ENCODE measurements around the gene ENO2.

Gene ENO2

DNA sequence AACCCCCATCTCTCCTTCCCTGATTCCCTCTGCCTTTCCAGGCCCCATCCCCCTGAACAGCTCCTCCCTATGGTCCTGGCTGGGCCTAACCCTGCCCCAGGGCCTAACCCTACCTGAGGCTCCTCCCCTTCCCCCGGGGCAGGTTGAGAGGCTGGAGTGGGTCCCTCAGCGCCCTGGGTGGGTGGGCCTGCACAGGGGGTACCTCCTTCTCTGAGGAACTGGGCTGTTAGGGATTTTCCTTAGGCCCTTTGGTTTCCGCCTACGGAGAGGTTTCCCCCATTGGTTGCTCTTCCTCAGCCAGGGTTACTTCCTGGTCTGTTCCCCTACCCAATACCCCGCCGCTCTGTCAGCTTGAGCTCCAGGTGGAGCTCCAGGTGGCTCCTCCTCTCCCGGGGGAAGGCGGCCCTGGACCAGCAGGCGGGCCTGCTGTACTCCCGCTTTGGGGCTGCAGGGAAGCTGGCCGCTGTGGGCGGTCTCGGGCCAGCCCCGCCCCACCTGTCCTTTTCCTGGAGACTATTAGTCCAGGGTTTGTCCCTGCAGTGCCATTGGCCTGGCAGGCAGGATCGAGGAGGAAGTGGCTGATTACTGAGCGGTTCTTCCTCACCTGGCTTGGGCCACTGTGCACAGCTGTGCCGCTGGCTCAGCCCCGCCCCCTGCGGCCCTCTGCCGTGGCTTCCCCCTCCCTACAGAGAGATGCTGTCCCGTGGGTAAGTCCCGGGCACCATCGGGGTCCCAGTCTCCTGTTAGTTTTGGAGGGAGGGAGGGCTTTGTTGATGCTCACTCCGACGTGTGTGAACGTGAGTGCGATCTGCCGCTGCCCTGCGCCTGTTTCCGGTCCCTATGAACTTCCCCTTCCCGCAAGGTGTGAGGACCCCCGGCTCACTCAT lies 31.9 kb downstream of the ENO2 start:
- TF ChIP-seq SPI1 (IDR thresholded peaks at IDR 0.05; ENCODE audit: borderline replicate concordance, low read depth) (peak; percentile 76), POLR2AphosphoS5 (IDR thresholded peaks at IDR 0.05; ENCODE audit: low read depth) (peak; percentile 31; the same call in 1 of the 2 replicates), GABPA (IDR thresholded peaks at IDR 0.05; ENCODE audit: low read depth) (no peak)
- peak; percentile 86 to 90 for DNase-seq (ENCODE audit: low read depth in 1 of 2, low spot score in 1 of 2)
- H3K4me3 ChIP-seq (replicated peaks; ENCODE audit: insufficient read depth, low read length), result peak overlapping the region; percentile 32
- no peaks in the 10 kb centered on the region for H3K27me3 ChIP-seq (ENCODE audit: insufficient read depth, poor library complexity, severe bottlenecking)
- H3K27ac ChIP-seq (replicated peaks), result peak overlapping the region; percentile 64

- DNase-seq (ENCODE audit: low read depth in 1 of 2, low spot score in 1 of 2), result no peak
- peak overlapping the region; percentile 64 for H3K27ac ChIP-seq (replicated peaks)
- H3K4me3 ChIP-seq (replicated peaks; ENCODE audit: insufficient read depth, low read length), result peak overlapping the region; percentile 32
- no peak for TF ChIP-seq REST (IDR thresholded peaks at IDR 0.05; ENCODE audit: insufficient replicate concordance, low read depth)
- TF ChIP-seq SPI1 (IDR thresholded peaks at IDR 0.05; ENCODE audit: borderline replicate concordance, low read depth), result no peak
- TF ChIP-seq POLR2AphosphoS5 (IDR thresholded peaks at IDR 0.05; ENCODE audit: low read depth), result no peak
- TF ChIP-seq GABPA (IDR thresholded peaks at IDR 0.05; ENCODE audit: low read depth), result no peak
- TF ChIP-seq, protein P1, sequence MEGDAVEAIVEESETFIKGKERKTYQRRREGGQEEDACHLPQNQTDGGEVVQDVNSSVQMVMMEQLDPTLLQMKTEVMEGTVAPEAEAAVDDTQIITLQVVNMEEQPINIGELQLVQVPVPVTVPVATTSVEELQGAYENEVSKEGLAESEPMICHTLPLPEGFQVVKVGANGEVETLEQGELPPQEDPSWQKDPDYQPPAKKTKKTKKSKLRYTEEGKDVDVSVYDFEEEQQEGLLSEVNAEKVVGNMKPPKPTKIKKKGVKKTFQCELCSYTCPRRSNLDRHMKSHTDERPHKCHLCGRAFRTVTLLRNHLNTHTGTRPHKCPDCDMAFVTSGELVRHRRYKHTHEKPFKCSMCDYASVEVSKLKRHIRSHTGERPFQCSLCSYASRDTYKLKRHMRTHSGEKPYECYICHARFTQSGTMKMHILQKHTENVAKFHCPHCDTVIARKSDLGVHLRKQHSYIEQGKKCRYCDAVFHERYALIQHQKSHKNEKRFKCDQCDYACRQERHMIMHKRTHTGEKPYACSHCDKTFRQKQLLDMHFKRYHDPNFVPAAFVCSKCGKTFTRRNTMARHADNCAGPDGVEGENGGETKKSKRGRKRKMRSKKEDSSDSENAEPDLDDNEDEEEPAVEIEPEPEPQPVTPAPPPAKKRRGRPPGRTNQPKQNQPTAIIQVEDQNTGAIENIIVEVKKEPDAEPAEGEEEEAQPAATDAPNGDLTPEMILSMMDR (IDR thresholded peaks at IDR 0.05; ENCODE audit: insufficient read depth, low read length), result no peak
- H3K27me3 ChIP-seq (ENCODE audit: insufficient read depth, poor library complexity, severe bottlenecking), result no peaks in the 10 kb centered on the region
Observed at GRCh38 chr12:6946920-6947374, 32.6 kb downstream of the ENO2 start.

GRCh38 chr12:6947615-6948014 lies 33.2 kb downstream of the ENO2 start:
- TF ChIP-seq SPI1 (IDR thresholded peaks at IDR 0.05; ENCODE audit: borderline replicate concordance, low read depth) (no peak), REST (IDR thresholded peaks at IDR 0.05; ENCODE audit: insufficient replicate concordance, low read depth) (no peak), POLR2AphosphoS5 (IDR thresholded peaks at IDR 0.05; ENCODE audit: low read depth) (no peak), GABPA (IDR thresholded peaks at IDR 0.05; ENCODE audit: low read depth) (no peak)
- TF ChIP-seq, protein P1 (IDR thresholded peaks at IDR 0.05; ENCODE audit: insufficient read depth, low read length), result no peak
- Histone ChIP-seq H3K27me3 (ENCODE audit: insufficient read depth, poor library complexity, severe bottlenecking) (no peaks in the 10 kb centered on the region), H3K4me3 (replicated peaks; ENCODE audit: insufficient read depth, low read length) (no peak overlapping the region), H3K27ac (replicated peaks) (no peak overlapping the region)
- DNase-seq (ENCODE audit: low read depth in 1 of 2, low spot score in 1 of 2), result no peak

DNA sequence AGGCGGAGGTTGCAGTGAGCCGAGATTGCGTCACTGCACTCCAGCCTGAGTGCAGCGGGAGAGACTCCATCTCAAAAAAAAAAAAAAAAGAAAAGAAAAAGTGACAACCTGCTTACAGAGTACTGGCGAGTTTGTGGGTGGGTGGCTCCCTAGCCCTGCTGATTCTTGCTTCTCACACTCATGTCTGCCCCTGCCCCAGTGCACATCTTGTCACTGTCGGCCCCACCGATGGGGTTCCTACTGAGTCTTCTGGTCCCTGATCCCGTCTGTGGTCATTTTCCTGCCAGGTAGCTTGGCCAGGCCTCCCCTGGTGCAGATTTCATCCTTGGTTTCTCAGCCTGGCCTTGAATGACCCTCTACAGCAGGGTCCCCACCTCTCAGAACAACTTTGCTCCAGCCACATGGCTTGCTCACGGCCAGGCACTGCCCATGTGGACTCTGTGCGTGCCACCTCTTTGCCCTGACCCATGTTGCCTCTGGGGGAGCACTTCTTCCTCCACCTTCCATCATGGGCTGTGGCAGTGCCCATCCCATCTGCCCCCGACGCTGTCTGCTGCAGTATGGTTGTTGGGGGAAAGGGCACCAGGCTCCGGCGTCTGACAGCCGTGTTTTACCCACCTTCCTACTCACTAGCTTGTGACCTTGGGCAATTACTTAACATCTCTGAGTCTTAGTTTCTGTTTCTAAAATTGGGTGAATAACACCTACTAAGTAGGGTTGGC lies 34.7 kb downstream of the ENO2 start:
- Histone ChIP-seq H3K27me3 (ENCODE audit: insufficient read depth, poor library complexity, severe bottlenecking) (no peaks in the 10 kb centered on the region), H3K4me3 (replicated peaks; ENCODE audit: insufficient read depth, low read length) (no peak overlapping the region), H3K27ac (replicated peaks) (peak overlapping the region; percentile 45)
- no peak for DNase-seq (ENCODE audit: low read depth in 1 of 2, low spot score in 1 of 2)
- no peak for TF ChIP-seq POLR2AphosphoS5 (IDR thresholded peaks at IDR 0.05; ENCODE audit: low read depth)
- TF ChIP-seq SPI1 (IDR thresholded peaks at IDR 0.05; ENCODE audit: borderline replicate concordance, low read depth), result no peak
- TF ChIP-seq, protein P1 (IDR thresholded peaks at IDR 0.05; ENCODE audit: insufficient read depth, low read length), result peak; percentile 31
